CD4-positive, alpha-beta T cell treated with Interleukin-21 for 1 hour (primary cell): ENCODE measurements around the gene IFNAR2.

Source experiments
- DNase-seq: peaks from one replicate; pipeline ENCODE4 v3.0.0-alpha.2; 2020

The IFNAR2 gene

GRCh38 chr21:33270986-33271385 is 41.2 kb downstream of the IFNAR2 start:
- DNase-seq: no peak

GRCh38 chr21:33273044-33273443 is 43.3 kb downstream of the IFNAR2 start:
- DNase-seq: no peak

- no peak for DNase-seq
Measured at GRCh38 chr21:33278721-33279120, 49.0 kb downstream of the IFNAR2 start.

GRCh38 chr21:33279330-33279820 is 49.6 kb downstream of the IFNAR2 start:
- no peak for DNase-seq
